CD4-positive, alpha-beta T cell treated with Interleukin-17A for 4 hours (primary cell): ENCODE data around the gene KLHL22.
A peak's percentile ranks its signal among the peaks of the same experiment; 100 is the strongest.

ENCODE experiments used
- DNase-seq: peaks from one replicate; pipeline ENCODE4 v3.0.0-alpha.2; 2020; ENCODE audit warnings: mixed read lengths

KLHL22 gene

GRCh38 chr22:20442485-20443284, 52.9 kb downstream of the KLHL22 start:
- no peak for DNase-seq

- DNase-seq: no peak
Measured at GRCh38 chr22:20441631-20442484, 53.7 kb downstream of the KLHL22 start.

GRCh38 chr22:20440637-20441591, 54.7 kb downstream of the KLHL22 start:
- DNase-seq: no peak

- no peak for DNase-seq
Measured at GRCh38 chr22:20439928-20440575, 55.5 kb downstream of the KLHL22 start.

- DNase-seq: no peak
Measured at GRCh38 chr22:20439556-20439927, 56.1 kb downstream of the KLHL22 start.

- no peak for DNase-seq
Measured at GRCh38 chr22:20438678-20439492, 56.7 kb downstream of the KLHL22 start.

- DNase-seq: no peak
Measured at GRCh38 chr22:20438427-20438677, 57.2 kb downstream of the KLHL22 start.

- DNase-seq: peak; percentile 18
Measured at GRCh38 chr22:20437613-20438426, 57.8 kb downstream of the KLHL22 start, which contains the start of gene SCARF2. SCARF2 (minus strand) TSS chr22:20437825; CDS start chr22:20437754, 71 bp downstream.

- DNase-seq: peak; percentile 34
Measured at GRCh38 chr22:20436768-20437612, 58.6 kb downstream of the KLHL22 start.

- peak; percentile 23 for DNase-seq
Measured at GRCh38 chr22:20436307-20436767, 59.3 kb downstream of the KLHL22 start.

- DNase-seq: no peak
Measured at GRCh38 chr22:20435436-20436306, 59.9 kb downstream of the KLHL22 start.

- no peak for DNase-seq
Measured at GRCh38 chr22:20434773-20435172, 60.8 kb downstream of the KLHL22 start.

GRCh38 chr22:20434264-20434751, 61.3 kb downstream of the KLHL22 start:
- DNase-seq: no peak

- DNase-seq: no peak
Measured at GRCh38 chr22:20433686-20434241, 61.8 kb downstream of the KLHL22 start.

GRCh38 chr22:20433191-20433590, 62.4 kb downstream of the KLHL22 start:
- DNase-seq: no peak

- DNase-seq: no peak
Measured at GRCh38 chr22:20432244-20432686, 63.3 kb downstream of the KLHL22 start.

- no peak for DNase-seq
Measured at GRCh38 chr22:20431511-20432192, 63.9 kb downstream of the KLHL22 start.
